ENCODE data around the gene KCNK13. TPM values are rescaled to one million over a fixed set of nuclear protein-coding genes. Genes with fewer than 3 reads are reported as not detected.
A peak's percentile ranks its signal among the peaks of the same experiment; 100 is the strongest.

The KCNK13 gene
- total and polyA plus RNA-seq, 2 of the 13 experiments (the other 11 are each of a cell fraction or from before 2014, with no cell fraction given): 0.08 to 0.29 TPM

- TF ChIP-seq ZBED4 (CRISPR knock-in tag; IDR thresholded peaks at IDR 0.05; ENCODE audit: borderline replicate concordance): no peak
- TF ChIP-seq TEF (CRISPR knock-in tag; IDR thresholded peaks at IDR 0.05): no peak
- no peak for TF ChIP-seq CEBPB (IDR thresholded peaks at IDR 0.05; ENCODE audit: borderline replicate concordance, low read depth, low read length)
- TF ChIP-seq MATR3 (CRISPR knock-in tag; IDR thresholded peaks at IDR 0.05): no peak
- no peak for TF ChIP-seq PRPF4 (IDR thresholded peaks at IDR 0.05; ENCODE audit: low read depth, low read length, poor library complexity, severe bottlenecking)
- TF ChIP-seq ZSCAN25 (CRISPR knock-in tag; IDR thresholded peaks at IDR 0.05): 0 out of 2 replicates have a peak, but pooled peaks have one; percentile 23
- TF ChIP-seq AKAP8 (CRISPR knock-in tag; IDR thresholded peaks at IDR 0.05): no peak
- TF ChIP-seq RARA (CRISPR knock-in tag; IDR thresholded peaks at IDR 0.05): no peak
- no peak for TF ChIP-seq MXD4 (CRISPR knock-in tag; IDR thresholded peaks at IDR 0.05)
- TF ChIP-seq ZFP36L2 (CRISPR knock-in tag; IDR thresholded peaks at IDR 0.05): no peak
- TF ChIP-seq SNAPC2 (CRISPR knock-in tag; IDR thresholded peaks at IDR 0.05): no peak
- 0 out of 2 replicates have a peak, but pooled peaks have one; percentile 82 for TF ChIP-seq ZNF550 (CRISPR knock-in tag; IDR thresholded peaks at IDR 0.05; ENCODE audit: borderline replicate concordance)
- no peak; the same call in 1 of the 2 replicates for TF ChIP-seq MTF2 (CRISPR knock-in tag; IDR thresholded peaks at IDR 0.05; ENCODE audit: borderline replicate concordance)
- TF ChIP-seq THAP8 (CRISPR knock-in tag; IDR thresholded peaks at IDR 0.05; ENCODE audit: borderline replicate concordance): no peak
- no peak for TF ChIP-seq SIN3B (IDR thresholded peaks at IDR 0.05; ENCODE audit: low read length)
- TF ChIP-seq PCBP2 (optimal IDR thresholded peaks at IDR 0.05; ENCODE audit: low read depth, low read length, poor library complexity, severe bottlenecking): no peak
- no peak for TF ChIP-seq DPF2 (CRISPR knock-in tag; IDR thresholded peaks at IDR 0.05; ENCODE audit: borderline replicate concordance, low read depth)
- no peak for TF ChIP-seq HOXA9 (CRISPR knock-in tag; IDR thresholded peaks at IDR 0.05; ENCODE audit: borderline replicate concordance)
- TF ChIP-seq TFDP2 (CRISPR knock-in tag; IDR thresholded peaks at IDR 0.05): 0 out of 2 replicates have a peak, but pooled peaks have one; percentile 41
- TF ChIP-seq ZBTB1 (CRISPR knock-in tag; IDR thresholded peaks at IDR 0.05; ENCODE audit: borderline replicate concordance): no peak
- 0 out of 2 replicates have a peak, but pooled peaks have one; percentile 18 for TF ChIP-seq ZNF572 (CRISPR knock-in tag; IDR thresholded peaks at IDR 0.05)
- TF ChIP-seq GFI1 (CRISPR knock-in tag; IDR thresholded peaks at IDR 0.05; ENCODE audit: borderline replicate concordance): 0 out of 2 replicates have a peak, but pooled peaks have one; percentile 17
- TF ChIP-seq ZSCAN31 (CRISPR knock-in tag; IDR thresholded peaks at IDR 0.05; ENCODE audit: low read depth): no peak
- TF ChIP-seq NCOR1 (IDR thresholded peaks at IDR 0.05; ENCODE audit: borderline replicate concordance, low read length): no peak
- TF ChIP-seq ZSCAN9 (CRISPR knock-in tag; IDR thresholded peaks at IDR 0.05; ENCODE audit: borderline replicate concordance): no peak
These were observed 1.4 kb upstream of the KCNK13 start (continued) for GRCh38 chr14:90060312-90060964.

Measured in HepG2 (cell line).